22Rv1 (cell line): Measurements from ENCODE around the gene INPP5A.
"Not testable (repeated sequence)": the region's sequence is repeated elsewhere in the genome, so short reads cannot be mapped to it uniquely, and the experiment has no call there.

ENCODE experiments used
- H3K27ac ChIP-seq: fragments of 450-650 bp; 2 replicates; pipeline ENCODE4 v1.5.1; 2017
- ZFX ChIP-seq: fragments of 450-650 bp; IDR thresholded peaks from 2 replicates; pipeline ENCODE4 v1.6.1; 2017; ENCODE audit warnings: antibody characterized with exemption, borderline replicate concordance
- TF ChIP-seq, protein P1 (sequence below): fragments of 450-650 bp; IDR thresholded peaks from 2 replicates; pipeline ENCODE4 v1.5.1; 2017; ENCODE audit warnings: mild to moderate bottlenecking

Gene INPP5A

DNA sequence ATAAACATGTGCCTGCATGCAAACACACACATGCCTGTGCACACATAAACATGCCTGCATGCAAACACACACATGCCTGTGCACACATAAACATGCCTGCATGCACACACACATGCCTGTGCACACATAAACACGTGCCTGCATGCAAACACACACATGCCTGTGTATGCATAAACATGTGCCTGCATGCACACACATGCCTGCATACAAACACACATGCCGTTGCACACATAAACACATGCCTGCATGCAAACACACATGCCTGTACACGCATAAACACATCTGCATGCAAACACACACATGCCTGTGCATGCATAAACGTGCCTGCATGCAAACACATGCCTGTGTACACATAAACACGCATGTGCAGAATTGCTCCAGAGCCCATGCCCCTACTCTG lies 226.0 kb downstream of the INPP5A start:
- TF ChIP-seq, protein P1, sequence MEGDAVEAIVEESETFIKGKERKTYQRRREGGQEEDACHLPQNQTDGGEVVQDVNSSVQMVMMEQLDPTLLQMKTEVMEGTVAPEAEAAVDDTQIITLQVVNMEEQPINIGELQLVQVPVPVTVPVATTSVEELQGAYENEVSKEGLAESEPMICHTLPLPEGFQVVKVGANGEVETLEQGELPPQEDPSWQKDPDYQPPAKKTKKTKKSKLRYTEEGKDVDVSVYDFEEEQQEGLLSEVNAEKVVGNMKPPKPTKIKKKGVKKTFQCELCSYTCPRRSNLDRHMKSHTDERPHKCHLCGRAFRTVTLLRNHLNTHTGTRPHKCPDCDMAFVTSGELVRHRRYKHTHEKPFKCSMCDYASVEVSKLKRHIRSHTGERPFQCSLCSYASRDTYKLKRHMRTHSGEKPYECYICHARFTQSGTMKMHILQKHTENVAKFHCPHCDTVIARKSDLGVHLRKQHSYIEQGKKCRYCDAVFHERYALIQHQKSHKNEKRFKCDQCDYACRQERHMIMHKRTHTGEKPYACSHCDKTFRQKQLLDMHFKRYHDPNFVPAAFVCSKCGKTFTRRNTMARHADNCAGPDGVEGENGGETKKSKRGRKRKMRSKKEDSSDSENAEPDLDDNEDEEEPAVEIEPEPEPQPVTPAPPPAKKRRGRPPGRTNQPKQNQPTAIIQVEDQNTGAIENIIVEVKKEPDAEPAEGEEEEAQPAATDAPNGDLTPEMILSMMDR = no peak
- TF ChIP-seq ZFX = no peak
- no peak overlapping the region for H3K27ac ChIP-seq

DNA sequence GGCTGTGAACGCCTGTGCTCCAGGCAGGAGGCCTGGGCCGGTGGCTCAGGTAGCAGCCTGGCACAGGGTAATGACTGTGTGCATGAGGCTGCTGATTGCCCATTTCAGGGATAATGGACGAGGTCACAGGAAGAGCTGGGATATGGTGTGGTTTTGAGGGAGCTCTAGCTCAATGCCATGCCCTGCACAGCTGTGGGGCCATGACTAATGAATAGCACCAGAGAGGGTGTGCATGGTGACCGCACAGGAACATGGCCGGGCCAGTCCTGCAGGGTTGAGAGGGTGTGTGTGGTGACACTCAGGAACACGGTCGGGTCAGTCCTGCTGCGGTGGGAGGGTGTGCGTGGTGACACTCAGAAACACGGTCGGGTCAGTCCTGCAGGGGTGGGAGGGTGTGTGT lies 226.5 kb downstream of the INPP5A start:
- TF ChIP-seq ZFX = no peak
- TF ChIP-seq, protein P1 = no peak

DNA sequence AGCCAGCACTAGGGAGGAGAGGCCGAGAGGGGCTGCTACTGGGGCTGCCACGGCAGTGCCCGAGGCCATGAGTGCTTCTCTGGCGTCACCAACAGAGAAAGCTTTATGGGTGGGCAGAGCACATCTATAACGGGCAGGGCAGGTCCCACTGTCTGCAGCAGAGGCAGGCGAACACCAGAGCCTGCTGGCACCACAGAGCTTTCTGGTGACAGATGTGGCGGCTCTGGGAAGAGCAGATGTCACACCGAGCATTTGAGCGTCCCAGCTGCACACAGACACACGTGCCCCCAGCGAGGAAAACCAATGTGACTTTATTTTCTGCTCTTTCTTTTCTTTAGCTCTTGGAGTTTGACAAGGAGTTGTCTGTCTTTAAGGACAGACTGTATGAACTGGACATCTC lies 227.8 kb downstream of the INPP5A start:
- TF ChIP-seq ZFX = no peak
- TF ChIP-seq, protein P1 = no peak
- no peak overlapping the region for H3K27ac ChIP-seq

More for the DNA sequence above, 226.5 kb downstream of the INPP5A start:
- no peak overlapping the region for H3K27ac ChIP-seq

GRCh38 chr10:132766291-132766690 lies 228.7 kb downstream of the INPP5A start:
- no peak overlapping the region for H3K27ac ChIP-seq

DNA sequence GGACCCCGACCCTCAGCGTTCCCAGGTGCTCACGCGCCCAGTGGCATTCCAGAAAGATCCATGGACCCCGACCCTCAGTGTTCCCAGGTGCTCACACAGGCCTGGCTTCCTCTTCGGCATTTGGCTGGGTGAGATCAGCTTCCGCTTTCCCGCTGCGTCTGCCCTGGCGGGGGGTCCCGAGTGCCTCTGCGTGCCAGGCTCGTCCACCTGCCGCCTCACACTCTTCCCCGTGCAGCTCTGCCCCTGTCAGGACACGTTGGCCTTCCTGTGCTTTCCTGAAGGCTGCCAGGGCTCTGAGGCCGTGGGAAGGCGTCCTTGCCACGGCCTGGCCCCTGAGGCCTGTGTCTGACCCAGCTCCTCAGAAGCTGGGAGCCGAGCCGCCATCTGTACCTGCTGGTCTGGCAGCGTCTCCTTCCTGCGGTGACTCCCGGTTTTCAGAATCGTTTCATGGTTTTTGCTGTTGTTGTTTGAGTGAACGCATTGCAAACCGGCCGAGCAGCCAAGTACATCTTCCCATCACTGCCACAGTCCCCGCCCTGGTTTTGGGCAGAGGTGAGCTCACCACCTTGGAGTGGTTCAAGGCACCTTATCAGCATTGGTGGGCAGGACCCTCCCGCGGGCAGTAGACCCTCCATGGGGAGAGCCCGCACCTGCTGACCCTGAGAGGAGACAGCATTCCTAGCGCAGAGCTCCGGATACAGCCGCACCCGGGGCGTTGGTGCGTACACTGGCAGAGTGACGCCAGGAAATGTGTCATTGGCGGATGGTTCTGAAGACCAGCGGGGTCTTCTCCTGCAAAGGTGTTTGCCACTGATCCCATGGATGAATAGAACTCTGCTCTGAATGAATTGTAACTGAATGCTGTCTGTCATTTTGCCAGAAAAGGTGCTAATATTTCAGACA lies 231.0 kb downstream of the INPP5A start:
- no peak overlapping the region for H3K27ac ChIP-seq
- TF ChIP-seq, protein P1 = no peak
- no peak for TF ChIP-seq ZFX

More at GRCh38 chr10:132766291-132766690, 228.7 kb downstream of the INPP5A start:
- TF ChIP-seq, protein P1 = no peak
- TF ChIP-seq ZFX = no peak

DNA sequence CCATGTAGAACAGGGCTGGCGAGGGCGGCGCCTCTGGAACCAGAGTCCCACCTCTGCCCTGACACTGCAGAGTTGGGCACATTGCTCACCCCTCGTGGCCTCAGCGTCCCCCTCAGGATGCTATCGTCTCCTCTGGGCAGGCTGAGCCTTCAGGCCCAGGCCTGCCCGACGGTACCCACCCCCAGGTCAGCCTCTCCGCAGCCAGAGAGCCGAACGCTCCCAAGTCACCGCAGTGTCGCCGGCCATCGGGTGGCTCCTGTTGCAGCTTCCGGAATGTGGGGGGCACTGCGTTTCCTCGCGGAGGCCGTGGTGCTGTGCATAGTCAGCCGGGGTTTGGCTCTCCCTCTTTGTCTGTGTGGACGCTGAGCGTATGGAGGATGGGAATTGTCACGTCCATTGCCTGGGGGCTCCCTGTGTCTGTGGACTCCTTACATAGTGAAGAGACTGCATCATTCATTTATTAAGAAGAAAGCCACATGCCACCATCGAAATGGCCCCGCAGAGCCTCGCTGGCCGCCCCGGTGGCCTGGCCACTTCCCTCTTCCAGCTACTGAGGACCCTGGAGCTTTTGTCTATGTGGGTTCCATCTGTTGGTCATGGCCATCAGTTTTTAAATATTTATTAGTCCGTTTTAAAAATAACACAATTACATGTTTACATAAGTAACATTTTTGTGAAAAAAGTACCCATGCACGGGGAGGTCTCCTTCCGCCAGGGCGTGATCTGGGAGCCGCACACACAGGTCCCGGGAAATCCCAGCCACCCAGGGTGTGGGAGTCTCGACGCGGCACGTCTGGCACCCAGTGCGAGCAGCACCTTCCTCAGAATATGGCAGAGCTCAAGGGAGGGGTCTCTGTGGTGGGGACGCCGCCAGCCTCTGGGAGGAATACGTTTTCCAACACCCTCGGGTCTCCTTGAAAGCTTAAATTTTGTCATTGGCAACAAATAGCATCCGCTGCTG lies 232.8 kb downstream of the INPP5A start:
- no peak overlapping the region for H3K27ac ChIP-seq
- TF ChIP-seq, protein P1 = no peak
- no peak for TF ChIP-seq ZFX

DNA sequence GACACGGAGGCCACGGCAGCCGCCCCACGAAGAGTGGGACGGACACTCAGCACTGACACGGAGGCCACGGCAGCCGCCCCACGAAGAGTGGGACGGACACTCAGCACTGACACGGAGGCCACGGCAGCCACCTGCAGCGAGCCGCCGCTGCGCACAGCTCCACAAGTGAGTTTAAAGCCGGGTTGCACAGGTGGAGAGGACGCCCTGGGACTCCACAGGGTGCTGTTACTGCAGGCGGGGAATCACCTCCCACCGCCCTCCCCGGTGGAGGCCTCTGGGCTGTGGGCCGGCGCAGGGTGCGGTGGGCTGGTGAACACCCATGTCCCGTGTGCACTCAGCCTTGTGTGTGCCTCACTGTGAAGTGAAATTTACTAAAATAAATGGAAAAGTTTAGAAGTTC lies 235.2 kb downstream of the INPP5A start:
- H3K27ac ChIP-seq = not testable (repeated sequence)
